ENCODE results near the gene CFAP206. TPM values are rescaled to one million over a fixed set of nuclear protein-coding genes. Genes with fewer than 3 reads are reported as not detected.

The CFAP206 gene
- polyA plus RNA-seq, 1 experiment, result 0.10 TPM

GRCh38 chr6:87384038-87384437, 23.7 kb upstream of the CFAP206 start:
- CTCF ChIA-PET, result no interaction called here

GRCh38 chr6:87384449-87384848, 23.3 kb upstream of the CFAP206 start:
- ChIA-PET POLR2A (no interaction called here), CTCF (no interaction called here)
- Histone ChIP-seq H3K4me3 (ENCODE audit: low read depth, low read length) (no peak overlapping the region), H3K27me3 (ENCODE audit: control insufficient read depth, insufficient read depth, low read length) (no peaks in the 10 kb centered on the region), H3K36me3 (ENCODE audit: control insufficient read depth, insufficient read depth, low read length) (no peaks in the 10 kb centered on the region)
- no peak for TF ChIP-seq CTCF (IDR thresholded peaks at IDR 0.05; ENCODE audit: insufficient read depth, low read depth, low read length)
- DNase-seq (ENCODE audit: low read depth), result no peak

More at GRCh38 chr6:87384038-87384437, 23.7 kb upstream of the CFAP206 start:
- POLR2A ChIA-PET, result no interaction called here
- DNase-seq (ENCODE audit: low read depth), result no peak
- Histone ChIP-seq H3K4me3 (ENCODE audit: low read depth, low read length) (no peak overlapping the region), H3K36me3 (ENCODE audit: control insufficient read depth, insufficient read depth, low read length) (no peaks in the 10 kb centered on the region), H3K27me3 (ENCODE audit: control insufficient read depth, insufficient read depth, low read length) (no peaks in the 10 kb centered on the region)
- no peak for TF ChIP-seq CTCF (IDR thresholded peaks at IDR 0.05; ENCODE audit: insufficient read depth, low read depth, low read length)

GRCh38 chr6:87391334-87391733, 16.4 kb upstream of the CFAP206 start:
- no peak for DNase-seq (ENCODE audit: low read depth)
- CTCF ChIA-PET, result interaction anchor here (0.7 to 4.3 kb wide), 3 partner anchors 74 to 261 kb away, joined by 3 to 18 read pairs (median 3); no protein-coding TSS in a partner anchor
- TF ChIP-seq CTCF (IDR thresholded peaks at IDR 0.05; ENCODE audit: insufficient read depth, low read depth, low read length), result peak; percentile 64
- Histone ChIP-seq H3K4me3 (ENCODE audit: low read depth, low read length) (no peak overlapping the region), H3K36me3 (ENCODE audit: control insufficient read depth, insufficient read depth, low read length) (no peaks in the 10 kb centered on the region), H3K27me3 (ENCODE audit: control insufficient read depth, insufficient read depth, low read length) (no peaks in the 10 kb centered on the region)
- POLR2A ChIA-PET, result no interaction called here

- DNase-seq (ENCODE audit: low read depth), result peak; percentile 13
- POLR2A ChIA-PET, result no interaction called here
Observed at GRCh38 chr6:87393026-87393622, 14.6 kb upstream of the CFAP206 start.

GRCh38 chr6:87395431-87395830, 12.3 kb upstream of the CFAP206 start:
- H3K4me3 ChIP-seq (ENCODE audit: low read depth, low read length), result no peak overlapping the region
- ChIA-PET POLR2A (no interaction called here), CTCF (no interaction called here)
- TF ChIP-seq CTCF (IDR thresholded peaks at IDR 0.05; ENCODE audit: insufficient read depth, low read depth, low read length), result no peak
- no peaks in the 10 kb centered on the region for H3K27me3 ChIP-seq (ENCODE audit: control insufficient read depth, insufficient read depth, low read length)
- DNase-seq (ENCODE audit: low read depth), result no peak
- H3K36me3 ChIP-seq (ENCODE audit: control insufficient read depth, insufficient read depth, low read length), result no peaks in the 10 kb centered on the region

More at GRCh38 chr6:87393026-87393622, 14.6 kb upstream of the CFAP206 start:
- Histone ChIP-seq H3K27me3 (ENCODE audit: control insufficient read depth, insufficient read depth, low read length) (no peaks in the 10 kb centered on the region), H3K36me3 (ENCODE audit: control insufficient read depth, insufficient read depth, low read length) (no peaks in the 10 kb centered on the region), H3K4me3 (ENCODE audit: low read depth, low read length) (no peak overlapping the region)
- peak; percentile 64 for TF ChIP-seq CTCF (IDR thresholded peaks at IDR 0.05; ENCODE audit: insufficient read depth, low read depth, low read length)
- CTCF ChIA-PET, result interaction anchor here (0.6 to 2.8 kb wide), 24 partner anchors 10 to 1477 kb away, joined by 3 to 29 read pairs (median 4); no protein-coding TSS in a partner anchor
